Hepatic stellate cell (primary cell): Measurements from ENCODE around the gene PIP5K1C.
"Not testable (repeated sequence)": the region's sequence is repeated elsewhere in the genome, so short reads cannot be mapped to it uniquely, and the experiment has no call there.

Experiments
- DNase-seq: peaks from one replicate; pipeline ENCODE4 v3.0.0; 2011; ENCODE audit warnings: low spot score

The PIP5K1C gene

DNA sequence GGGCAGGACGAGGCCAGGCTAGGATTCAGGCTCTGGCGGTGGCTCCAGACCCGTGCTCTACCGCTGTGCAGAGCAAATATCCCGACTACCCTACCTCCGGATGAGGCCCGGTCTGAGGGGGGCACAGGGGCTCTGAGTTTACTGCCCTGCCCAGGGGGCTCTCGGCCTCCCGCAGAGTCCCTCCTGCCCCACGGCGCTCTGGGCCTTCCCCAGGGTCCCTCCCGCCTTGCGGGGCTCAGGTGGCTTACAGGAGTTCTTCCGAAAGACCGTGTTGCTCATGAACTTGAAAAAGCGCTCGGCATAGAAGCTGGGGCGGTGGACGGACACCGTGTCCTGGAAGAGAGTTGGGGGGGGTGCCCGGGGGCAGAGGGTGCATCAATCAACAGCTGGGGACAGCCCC is 54.5 kb downstream of the PIP5K1C start:
- no peak for DNase-seq

DNA sequence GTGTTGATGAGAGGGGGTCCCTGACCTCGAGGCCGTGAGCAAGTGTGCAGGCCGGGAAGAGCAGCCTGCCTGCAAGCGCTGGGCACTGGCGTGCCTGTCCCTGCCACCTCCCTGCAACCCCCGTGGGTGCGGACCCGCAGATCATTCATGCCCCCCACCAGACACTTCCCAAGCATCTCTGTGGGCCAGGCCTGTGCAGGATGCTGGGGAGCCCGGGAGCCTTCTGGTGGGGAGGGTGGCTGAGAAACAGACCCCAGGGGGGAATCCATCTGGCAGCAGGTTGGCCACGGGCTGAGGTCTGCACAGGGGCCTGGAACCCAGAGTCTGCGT is 55.2 kb downstream of the PIP5K1C start:
- DNase-seq, result no peak

DNA sequence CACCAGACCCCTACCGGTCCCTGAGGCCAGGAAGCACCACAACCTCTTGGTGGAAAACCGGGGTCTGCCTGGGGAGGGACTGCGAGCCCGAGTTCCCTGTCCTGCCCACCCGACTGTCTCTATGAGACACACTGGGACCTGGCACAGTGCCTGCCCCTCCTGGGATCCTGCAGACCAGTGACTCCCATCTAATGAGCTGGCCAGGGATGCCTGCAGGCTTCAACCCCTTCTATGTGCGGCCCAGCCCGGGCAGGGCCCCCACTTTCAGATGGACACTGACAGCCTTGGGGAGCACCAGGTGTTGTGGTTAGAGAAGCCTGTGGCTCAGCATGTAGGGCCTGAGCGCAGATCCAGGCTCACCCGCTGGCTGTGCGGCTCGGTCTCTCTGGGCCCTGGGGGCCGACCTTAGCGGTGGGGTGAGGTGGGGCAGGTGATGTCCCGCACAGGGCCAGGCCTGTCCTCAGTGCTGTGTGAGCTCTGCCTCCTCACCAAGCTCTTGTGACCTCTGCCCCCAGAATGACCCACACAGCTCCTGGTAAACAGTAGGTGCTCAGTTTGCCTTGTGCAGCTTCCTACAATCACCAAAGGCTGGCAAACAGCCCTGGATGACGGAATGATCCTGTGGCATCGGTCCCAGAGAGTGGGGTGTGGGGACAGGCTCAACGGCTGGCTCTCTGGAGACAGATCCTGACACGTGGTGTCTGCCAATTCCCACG is 55.8 kb downstream of the PIP5K1C start:
- no peak for DNase-seq

DNA sequence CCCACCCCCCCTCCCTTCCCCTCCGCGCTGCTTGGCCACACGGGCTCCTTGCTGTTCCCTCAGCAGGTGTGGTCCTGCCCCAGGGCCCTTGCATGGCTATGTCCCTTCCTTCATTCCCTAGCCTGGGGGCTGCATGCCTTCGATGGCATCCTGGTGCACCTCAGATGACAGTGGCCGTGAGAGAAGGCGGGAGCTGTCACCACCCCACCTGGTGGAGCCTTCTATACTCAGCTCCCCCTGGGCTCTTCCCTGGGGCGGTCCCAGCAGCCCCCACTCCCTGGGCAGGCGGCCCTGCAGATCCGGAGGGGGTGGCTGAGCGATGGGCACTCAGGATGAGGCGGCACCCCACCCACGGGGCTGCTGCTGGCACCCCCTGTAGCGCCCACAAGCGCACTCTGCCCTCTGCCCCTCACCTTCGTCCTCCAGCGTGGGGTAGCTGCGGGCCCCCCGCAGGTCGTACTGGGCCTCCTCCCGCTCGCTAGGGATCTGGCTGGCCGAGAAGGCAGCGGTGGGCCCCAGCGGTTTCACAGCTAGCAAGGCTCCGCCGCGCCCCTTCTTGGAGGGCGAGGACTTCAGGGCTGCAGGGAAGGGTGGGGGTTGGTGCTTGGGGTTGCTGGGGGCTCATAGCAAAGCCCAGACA is 56.5 kb downstream of the PIP5K1C start:
- no peak for DNase-seq

DNA sequence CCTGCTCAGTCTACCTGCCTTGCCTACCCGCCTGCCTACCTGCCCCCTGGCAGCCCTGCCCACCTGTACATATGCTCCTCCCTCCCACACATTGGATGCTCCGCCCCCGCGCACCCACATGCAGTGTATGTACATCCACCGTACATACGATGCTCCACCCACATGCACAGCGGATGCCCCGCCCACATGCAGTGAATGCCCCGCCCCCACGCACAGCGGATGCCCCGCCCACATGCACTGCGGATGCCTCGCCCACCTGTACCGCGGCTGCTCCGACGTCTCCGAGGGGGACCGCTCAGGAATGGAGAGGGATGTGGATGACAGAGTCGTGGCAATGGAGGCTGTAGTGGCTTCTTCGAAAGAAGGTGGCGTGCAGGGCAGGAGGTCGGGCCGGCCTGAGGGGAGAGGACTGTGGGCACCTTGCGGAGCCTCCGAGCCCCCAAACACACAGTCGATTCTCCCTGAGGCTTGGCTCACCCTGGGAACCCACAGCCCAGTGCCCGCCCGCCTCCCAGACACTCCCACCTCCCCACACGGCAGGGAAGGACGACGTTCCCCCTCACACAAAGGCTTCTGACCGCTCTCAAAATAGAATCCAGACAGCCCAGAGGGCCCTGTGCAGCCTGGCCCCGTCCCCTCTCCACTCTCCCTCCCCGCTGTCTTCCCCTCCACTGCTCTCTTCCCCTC is 57.1 kb downstream of the PIP5K1C start:
- no peak for DNase-seq

DNA sequence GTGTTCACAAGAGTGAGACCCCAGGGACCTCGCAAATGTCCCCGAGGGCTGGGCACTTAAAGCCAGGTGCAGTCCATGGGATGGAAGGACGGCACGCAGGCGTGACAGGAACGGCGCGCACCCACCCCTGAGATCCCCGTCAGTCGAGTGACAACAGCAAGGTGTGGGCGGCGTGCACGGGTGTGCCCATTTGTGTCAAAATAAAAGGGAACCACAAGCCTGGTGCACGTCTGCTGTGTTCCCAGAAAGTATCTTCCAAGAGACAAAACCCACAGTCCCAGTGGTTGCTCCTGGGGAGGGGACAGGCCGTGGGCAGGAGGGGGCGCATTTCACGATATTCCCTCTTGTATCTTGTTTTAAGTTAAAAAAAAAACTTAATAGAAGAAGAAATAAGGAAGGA is 58.0 kb downstream of the PIP5K1C start:
- no peak for DNase-seq

DNA sequence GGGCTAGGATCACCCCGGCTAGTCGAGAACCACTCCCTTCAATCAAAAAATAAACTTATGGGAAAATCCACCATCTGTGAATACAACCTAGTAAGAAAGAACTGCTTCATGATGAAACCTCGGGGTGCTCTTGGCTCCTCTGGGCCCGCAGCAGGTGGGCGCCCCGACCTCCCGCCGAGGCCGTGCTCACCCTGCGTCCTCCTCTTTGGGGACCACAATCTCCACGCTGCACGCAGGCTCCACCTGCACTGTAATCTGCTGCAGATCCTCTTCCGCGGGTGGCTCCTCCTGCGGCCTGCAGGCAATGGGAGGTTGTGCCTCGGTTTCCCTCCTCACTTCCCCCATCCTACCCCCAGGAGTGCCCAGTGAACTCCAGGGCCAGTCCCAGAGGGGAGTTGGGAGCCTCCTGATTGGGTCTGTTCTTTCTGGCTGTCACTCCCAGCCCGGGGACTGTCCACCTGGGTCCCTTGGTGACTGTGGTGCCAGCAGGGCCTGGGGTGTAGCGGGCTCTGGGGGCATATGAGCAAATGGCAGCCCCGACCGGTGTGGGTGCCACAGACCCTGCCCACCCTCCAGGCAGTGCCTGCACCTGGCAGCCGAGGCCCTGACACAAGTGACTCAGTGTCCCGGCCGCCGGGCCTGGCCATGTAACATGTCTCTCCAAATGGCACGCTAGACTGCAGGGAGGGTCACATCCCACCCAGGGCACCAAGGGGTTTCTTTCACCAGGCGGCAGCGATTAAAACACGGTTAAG is 58.6 kb downstream of the PIP5K1C start:
- DNase-seq, result no peak

DNA sequence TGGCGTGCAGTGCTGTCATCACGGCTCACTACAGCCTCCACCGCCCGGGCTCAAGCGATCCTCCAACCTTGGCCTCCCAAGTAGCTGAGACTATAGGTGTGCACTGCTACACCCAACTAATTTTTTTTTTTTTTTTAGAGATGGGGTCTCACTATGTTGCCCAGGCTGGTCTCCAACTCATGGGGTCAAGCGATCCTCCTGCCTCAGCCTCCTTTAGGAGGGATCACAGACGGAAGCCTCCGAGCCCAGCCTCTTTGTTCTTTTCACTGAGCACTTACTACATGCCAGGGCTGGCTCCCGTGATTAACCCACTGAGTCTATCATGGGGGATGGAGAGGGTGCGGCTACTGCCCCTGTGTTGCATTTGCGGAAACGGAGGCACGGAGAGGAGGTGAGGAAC is 60.8 kb downstream of the PIP5K1C start:
- DNase-seq, result no peak

DNA sequence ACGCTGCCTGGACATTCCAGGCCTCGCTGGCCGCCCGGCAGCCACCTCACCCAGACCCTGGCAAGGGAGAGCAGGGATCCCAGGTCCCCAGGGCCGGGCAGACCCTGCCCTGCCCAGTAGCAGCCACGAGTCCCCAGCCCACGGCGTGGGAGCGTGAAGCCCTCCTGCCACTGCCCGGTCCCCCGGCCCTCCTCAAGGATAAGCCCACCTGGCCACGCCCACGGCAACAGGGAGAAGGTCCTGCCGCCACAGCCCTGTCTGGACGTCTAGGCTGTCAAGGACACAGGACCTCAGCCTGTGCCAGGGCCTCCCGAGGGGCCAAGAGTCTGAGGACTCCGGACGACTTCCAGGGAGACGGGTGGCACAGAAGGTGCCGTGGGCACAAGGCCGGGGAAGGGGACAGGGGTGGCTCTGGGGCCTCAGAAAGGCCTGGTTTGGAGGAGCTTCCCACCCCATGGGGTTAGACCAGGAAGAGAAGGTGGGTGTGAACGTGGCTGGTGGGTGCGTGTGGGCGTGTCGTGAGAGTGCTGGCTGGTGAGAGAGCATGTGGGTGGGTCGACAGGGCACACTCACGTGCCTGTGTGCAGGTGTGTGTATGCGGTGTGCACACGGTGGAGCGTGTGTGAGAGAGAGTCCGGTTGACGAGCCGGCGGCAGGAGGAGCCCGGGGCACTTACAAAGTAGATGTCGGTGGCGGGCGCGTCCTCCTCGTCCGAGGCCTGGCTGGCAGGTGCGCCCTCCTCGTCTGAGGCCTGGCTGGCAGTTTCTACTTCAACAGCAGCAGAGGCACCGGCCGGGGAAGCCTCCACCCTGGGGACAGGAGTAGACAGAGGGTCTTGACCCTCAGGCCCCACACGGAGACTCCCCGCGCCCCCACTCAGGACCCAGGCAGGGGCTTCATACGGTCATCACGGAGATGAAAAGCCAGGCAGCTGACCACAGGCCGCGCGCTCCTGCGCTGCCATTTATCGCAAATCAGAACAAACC is 61.8 kb downstream of the PIP5K1C start:
- DNase-seq, result no peak

DNA sequence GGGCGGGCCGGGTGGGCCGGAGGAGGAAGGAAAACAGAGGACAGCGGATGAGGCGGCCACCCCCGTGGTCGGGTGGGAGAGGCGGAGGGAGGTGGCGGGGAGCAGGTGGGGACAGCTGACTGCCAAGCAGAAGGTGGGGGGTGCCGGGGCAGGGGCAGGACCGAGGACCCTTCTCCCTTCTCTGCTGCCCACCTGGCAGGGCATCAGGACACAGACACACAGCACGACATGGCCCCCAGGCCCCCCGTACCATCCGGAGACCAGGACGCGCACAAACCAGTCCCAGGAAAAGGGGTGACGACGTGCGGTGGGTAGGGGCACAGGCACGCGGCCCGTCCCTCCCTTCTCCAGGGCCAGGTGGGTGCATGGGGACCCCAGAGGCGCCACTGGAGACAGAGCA is 62.6 kb downstream of the PIP5K1C start:
- no peak for DNase-seq

DNA sequence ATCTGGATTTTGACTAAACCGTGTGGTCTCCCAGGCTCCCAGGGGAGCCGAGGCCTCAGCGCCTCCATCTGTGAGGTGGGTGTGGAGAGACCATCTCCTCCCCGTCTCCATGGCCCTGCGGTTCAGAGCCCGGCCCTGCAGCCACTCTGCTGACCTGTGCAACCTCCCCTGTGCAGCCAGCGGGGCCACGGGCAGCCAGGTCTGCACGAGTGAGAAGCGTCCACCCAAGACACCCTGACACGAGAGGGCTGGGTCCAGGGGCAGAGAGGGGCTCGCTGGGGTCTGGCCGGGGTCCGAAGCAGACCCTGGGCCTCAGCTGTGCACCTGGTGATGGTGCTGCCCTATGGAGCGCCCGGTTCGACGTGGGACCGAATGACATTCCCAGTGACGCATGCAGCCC is 63.3 kb downstream of the PIP5K1C start:
- no peak for DNase-seq

DNA sequence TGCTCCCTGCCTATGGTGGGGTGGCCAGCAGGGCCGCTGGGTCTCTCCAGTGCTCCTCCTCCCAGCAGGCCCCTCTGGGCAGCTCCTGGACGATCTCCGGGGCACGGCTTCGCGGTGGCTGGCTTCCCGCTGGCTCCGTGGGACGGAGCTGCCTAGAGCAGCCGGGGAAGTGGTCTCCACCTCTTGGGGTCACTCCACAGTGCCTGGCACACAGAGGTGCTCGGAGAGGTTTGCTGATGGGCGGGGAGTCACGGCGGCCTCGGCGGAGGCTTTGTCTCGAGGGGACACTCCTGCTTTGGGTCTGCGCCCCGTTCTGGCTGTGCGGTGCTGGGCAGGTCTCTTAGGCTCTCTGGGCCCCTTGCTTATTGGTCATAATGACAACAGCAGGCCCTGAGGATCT is 63.8 kb downstream of the PIP5K1C start:
- no peak for DNase-seq

DNA sequence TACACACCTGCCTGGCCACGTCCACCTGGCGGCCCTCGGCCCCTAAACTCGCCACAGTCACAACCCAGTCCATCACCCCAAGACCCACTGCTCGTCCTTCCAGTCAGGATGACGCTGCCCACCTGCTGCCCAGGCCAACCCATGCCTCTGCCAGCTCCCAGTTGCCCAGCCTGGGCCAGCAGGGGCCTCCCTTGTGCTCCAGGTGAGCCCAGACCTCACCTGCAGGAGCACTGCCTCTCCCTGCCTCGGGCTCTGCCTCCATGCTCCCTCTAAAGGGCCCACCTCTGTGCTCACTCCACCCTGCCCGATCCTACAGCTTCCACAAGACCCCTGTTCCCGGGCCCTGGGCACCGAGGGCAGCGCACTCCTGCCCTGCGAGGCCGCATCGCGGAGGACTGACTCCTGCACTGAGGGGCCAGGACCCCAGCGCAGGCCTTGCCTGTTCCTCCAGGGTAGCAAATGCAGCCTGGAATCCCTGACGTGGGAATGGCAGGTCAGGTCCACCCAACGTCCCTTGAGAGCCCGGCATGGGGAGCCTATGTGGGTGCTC is 65.7 kb downstream of the PIP5K1C start:
- DNase-seq, result no peak

DNA sequence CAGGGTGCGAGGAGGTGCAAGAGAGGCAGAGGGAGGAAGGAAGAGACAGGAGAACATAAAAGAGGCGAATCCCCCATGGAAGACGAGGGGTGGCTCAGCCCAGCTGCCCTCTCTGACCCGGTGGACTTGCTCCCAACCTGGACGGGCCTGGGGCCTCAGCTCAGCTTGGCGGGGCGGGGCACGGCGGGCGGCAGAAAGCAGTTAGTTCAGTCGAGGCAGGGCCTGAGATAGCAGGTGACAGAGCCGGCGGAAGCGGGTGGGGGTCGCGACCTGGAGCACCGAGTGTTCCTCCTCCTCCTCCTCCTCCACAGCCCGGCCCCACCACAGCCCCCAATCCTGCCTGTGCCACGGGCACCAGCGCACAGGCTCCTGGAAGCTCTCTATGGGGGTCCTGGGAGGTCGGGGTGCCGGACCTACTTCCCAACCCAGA is 66.7 kb downstream of the PIP5K1C start:
- no peak for DNase-seq

DNA sequence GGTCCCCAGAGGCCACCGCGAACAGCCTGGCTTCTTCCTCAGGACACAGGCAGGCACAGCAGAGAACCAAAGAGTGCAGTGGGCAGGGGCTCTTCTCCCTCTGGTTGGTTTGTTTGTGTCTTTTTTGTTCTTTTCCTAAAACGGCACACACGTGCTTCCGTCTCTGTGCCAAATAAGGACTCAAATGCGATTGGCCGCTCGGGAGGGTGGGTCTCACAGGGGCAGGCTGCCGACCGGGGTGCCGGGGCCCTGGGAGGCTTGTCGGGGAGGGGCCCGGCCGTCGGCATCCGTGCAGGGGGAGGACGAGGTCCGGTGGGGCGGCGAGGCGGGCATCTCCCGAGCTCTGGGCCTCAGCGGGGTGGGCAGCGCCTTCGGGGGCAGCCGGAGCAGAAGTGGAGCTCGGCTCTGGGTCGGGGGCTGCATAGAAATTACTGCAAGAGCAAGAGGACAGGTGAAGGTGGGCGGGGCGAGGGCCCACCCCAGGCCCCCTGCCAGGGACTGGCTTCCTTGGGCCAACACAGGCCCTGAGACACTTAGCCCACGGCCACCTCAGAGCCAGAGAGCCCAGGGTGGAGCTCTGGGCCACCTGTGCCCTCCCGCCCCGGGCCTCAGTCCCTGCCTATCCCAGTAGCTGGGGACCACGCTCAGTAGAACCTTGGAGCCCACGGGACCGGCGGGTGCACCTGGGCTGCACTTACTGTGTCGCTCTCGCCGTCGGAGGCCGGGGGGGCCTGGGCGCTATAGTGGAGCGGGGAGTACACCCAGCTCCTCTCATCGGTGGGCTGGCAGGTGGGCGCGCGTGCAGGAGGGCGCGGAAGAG is 67.3 kb downstream of the PIP5K1C start:
- DNase-seq, result no peak

DNA sequence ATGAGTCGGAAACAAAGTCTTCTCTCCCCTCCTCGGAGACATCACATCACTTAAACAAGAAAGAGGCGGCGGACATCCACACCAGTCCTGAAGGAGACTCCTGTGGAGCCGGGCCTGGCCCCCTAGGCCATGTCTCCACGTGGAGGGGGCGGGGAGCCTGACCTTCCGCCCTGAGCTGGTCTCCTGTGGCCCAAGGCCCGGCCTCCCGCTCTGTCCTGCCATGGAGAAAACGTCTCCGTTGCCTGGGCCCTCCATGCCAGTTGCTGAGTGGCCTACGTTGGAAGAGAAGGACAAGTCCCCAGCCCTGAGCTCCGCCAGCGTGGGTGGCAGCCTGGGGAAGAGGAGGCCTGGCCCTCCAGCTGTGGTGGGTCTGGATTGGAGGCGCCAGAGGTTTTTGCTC is 68.2 kb downstream of the PIP5K1C start:
- no peak for DNase-seq

DNA sequence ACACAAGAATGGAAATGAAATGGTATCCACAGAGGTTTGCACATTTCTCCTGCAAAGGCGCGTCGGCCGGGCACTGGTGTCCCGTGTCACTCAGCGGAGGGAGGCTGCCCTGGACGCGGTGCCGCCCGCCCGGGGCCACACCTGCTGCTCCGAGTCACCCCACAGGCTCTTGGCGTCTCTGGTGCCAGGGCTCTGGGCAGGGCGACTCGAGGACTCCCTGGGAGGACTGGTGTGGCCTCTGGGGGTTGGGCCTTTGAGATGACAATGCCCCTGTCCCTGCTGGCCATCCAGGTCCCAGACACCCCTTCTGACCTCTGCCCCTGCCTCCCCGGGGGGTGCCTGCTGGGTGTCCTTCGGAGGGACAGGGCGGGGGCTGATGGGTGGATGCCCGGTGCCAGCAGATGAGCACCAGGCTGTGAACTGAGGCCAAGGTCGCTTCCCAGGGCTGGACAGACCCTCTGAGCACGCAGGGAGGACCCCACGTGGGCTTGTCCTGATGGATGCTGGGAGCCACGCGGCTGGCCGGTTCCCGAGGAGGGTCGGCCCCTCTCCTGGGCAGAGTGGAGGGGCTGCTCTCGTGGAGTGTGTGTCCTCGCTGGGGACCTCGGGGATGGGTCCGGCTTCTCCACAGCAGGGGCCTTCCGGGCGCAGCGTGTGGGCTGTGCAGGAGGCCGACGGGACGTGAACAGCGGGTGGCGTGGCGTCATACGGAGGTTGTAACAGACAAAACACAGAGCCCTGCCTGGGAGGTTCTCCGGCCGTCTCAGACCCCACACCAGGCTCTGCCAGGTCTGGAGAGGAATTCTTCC is 69.0 kb downstream of the PIP5K1C start:
- no peak for DNase-seq

DNA sequence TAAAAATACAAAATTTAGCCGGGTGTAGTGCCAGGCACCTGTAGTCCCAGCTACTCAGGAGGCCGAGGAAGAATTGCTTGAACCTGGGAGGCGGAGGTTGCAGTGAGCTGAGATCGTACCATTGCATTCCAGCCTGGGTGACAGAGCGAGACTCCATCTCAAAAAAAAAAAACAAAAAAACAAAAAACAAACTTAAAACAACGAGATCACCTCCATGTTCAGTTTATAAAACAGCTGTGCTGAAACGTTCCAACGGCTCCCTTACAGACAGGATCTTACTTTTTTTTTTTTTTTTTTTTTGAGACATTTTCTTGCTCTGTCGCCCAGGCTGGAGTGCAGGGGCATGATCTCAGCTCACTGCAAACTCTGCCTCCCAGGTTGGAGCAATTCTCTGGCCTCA is 71.5 kb downstream of the PIP5K1C start:
- DNase-seq, result not testable (repeated sequence)

DNA sequence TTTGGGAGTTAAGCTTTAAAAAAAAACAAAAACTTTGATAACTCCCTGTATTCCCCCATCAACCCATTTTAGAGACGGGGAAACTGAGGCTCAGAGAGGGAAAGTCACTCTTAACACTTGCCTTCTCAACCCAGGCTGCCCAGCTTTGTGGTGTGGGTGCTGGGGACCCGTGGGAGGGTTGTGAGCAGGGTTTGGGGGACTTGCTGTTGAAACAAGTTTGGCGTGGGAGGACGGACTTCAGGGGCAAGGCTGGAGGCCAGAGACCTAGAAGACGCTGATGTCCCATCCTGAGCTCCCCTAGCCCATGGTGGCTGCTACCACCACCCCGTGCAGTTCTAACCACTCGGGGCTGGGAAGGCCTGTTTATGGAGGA is 72.9 kb downstream of the PIP5K1C start:
- DNase-seq, result no peak
